ENCODE results near the gene ITGA11. TPM values are rescaled to one million over a fixed set of nuclear protein-coding genes. Genes with fewer than 3 reads are reported as not detected.

ITGA11 gene
- total and polyA plus RNA-seq, 8 donors, result 0.08 to 12.1 (median 2.0) TPM

DNA sequence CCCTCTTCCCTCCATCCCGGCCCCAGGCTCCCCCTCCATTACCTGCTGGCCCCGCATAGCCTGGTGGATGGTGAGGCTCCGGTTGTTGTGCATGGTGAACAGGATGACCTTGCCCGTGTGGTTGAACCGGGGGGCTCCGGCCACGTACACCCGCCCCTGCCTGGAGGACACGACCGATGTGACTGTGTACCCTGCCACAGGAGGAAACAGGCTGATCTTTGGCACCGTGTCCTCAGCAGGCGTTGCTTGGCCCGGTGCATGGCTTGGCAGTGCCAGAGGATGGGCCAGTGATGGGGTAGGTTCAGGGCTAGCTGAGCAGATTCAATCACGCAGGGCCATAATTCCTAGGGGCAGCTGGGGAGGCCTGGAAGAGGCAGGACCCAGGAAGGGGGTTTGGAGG, 96.3 kb downstream of the ITGA11 start:
- no peak overlapping the region for H3K27ac ChIP-seq
- no peaks in the 10 kb centered on the region for H3K27me3 ChIP-seq
- peaks cover 0 to 13% (median under 1%) of the 10 kb centered on the region in 4 donors for H3K4me1 ChIP-seq
- no peak overlapping the region for H3K4me3 ChIP-seq
- intact Hi-C loops (cut with DNase I; ENCODE audit: low total_unique reads), result no loop called here
- TF ChIP-seq, protein P1, sequence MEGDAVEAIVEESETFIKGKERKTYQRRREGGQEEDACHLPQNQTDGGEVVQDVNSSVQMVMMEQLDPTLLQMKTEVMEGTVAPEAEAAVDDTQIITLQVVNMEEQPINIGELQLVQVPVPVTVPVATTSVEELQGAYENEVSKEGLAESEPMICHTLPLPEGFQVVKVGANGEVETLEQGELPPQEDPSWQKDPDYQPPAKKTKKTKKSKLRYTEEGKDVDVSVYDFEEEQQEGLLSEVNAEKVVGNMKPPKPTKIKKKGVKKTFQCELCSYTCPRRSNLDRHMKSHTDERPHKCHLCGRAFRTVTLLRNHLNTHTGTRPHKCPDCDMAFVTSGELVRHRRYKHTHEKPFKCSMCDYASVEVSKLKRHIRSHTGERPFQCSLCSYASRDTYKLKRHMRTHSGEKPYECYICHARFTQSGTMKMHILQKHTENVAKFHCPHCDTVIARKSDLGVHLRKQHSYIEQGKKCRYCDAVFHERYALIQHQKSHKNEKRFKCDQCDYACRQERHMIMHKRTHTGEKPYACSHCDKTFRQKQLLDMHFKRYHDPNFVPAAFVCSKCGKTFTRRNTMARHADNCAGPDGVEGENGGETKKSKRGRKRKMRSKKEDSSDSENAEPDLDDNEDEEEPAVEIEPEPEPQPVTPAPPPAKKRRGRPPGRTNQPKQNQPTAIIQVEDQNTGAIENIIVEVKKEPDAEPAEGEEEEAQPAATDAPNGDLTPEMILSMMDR (IDR thresholded peaks at IDR 0.05), result no peak
- no peak for TF ChIP-seq POLR2AphosphoS5 (IDR thresholded peaks at IDR 0.05)
- TF ChIP-seq POLR2A (IDR thresholded peaks at IDR 0.05), result no peak
- TF ChIP-seq EP300 (IDR thresholded peaks at IDR 0.05), result no peak
- WGBS, 5 donors, result 72 to 90% (median 84%) methylated on average over 9 to 14 of the region's 14 CpGs
- H3K36me3 ChIP-seq, result no peaks in the 10 kb centered on the region
- no peaks in the 10 kb centered on the region for H3K9me3 ChIP-seq
- no peak for DNase-seq

DNA sequence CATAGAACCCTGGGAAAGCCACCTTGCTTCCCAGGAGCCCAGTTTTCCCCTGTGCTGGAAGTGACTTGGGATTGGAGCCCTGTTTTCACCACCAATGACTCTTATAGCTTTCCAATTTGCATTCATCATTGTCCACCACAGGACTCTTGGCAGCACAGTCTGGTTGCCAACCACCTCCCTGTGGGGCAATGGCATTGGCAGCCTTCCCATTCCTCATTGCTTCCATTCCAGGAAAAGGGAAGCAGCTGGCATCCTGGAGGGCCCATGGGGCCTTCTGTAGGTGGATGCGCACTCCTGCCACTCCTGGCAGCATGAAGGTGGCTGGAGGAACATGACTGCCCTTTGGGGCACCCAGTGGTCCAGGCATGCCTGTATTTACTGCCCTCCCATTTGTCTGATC, 96.7 kb downstream of the ITGA11 start:
- Histone ChIP-seq H3K27ac (peak overlapping the region in 2 of 5 donors; percentile 37 to 42), H3K27me3 (no peaks in the 10 kb centered on the region), H3K36me3 (no peaks in the 10 kb centered on the region), H3K4me1 (peaks cover 0 to 13% (median 0%) of the 10 kb centered on the region in 4 donors), H3K4me3 (no peak overlapping the region), H3K9me3 (no peaks in the 10 kb centered on the region)
- peak in 1 of 3 donors; percentile 16 for TF ChIP-seq POLR2AphosphoS5 (IDR thresholded peaks at IDR 0.05)
- TF ChIP-seq, protein P1 (IDR thresholded peaks at IDR 0.05), result no peak
- TF ChIP-seq POLR2A (IDR thresholded peaks at IDR 0.05), result no peak
- no peak for TF ChIP-seq EP300 (IDR thresholded peaks at IDR 0.05)
- WGBS, 5 donors, result 60 to 100% (median 86%) methylated on average over 1 of the region's 1 CpG
- DNase-seq, result peak in 1 of 2 donors; percentile 30
- intact Hi-C loops (cut with DNase I; ENCODE audit: low total_unique reads), result no loop called here

DNA sequence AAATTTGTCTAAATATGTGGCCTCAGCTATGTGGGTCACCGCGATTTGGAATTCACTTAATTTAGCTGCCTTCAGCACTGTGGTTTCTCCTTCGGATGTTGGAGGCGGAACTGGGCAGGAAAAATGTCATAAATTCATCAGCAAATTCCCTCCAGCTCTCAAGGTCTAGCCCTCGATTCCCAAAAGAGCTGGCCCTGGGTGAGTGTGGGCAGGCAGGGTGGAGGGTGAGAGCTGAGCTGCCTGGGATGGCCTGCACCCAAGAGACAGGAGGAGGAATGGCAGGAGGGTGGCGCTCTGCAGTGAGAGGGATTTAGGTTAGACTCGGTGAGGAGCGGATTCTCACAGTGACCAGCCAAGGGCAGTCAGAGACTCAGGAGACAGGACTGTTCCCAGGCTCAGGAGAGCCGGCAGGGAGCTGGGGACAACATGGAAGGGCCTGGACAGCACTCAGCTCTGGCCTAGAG, 97.3 kb downstream of the ITGA11 start:
- 56 to 80% (median 68%) methylated on average over 9 of the region's 9 CpGs for WGBS, 5 donors
- no peak overlapping the region for H3K4me3 ChIP-seq
- DNase-seq, result no peak

DNA sequence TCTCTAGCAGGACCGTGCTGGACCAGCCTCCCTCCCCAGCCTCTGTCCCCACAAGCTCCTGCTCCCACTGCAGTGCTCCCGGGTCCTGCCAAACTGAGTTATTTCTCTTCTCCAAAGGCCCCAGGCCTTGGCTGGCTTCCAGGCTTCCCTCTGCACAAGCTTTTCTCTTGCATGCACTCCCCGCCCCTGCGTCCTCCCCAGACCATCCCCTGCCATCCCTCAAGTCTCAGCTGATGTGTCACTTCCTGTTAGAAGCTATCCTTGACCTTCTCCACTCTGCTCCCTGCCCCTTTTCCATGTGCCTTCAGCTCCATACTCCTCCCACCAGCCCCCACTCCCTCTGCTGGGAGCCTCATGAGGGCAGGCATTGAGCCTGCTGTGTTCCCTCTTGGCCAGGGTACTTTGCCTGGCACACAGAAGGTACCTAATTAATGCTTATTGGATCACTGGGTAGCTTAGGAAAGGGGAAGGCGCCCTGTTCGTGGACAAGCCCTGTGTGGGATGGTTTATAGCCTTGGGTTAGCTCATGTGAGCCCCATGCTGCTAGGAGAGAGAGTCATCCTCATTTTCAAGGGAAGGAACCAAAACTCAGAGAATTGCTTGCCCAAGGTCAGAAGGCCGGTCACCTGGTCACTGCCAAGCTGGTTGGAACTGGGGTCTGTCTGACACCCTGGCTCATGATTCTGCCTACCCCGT, 98.0 kb downstream of the ITGA11 start:
- no peaks in the 10 kb centered on the region for H3K27me3 ChIP-seq
- TF ChIP-seq EP300 (IDR thresholded peaks at IDR 0.05) (no peak), POLR2AphosphoS5 (IDR thresholded peaks at IDR 0.05) (no peak), POLR2A (IDR thresholded peaks at IDR 0.05) (no peak)
- TF ChIP-seq, protein P1 (IDR thresholded peaks at IDR 0.05), result no peak
- no peaks in the 10 kb centered on the region for H3K36me3 ChIP-seq
- intact Hi-C loops (cut with DNase I; ENCODE audit: low total_unique reads), result no loop called here
- H3K4me3 ChIP-seq, result no peak overlapping the region
- peak overlapping the region in 2 of 5 donors; percentile 37 to 42 for H3K27ac ChIP-seq
- 66 to 80% (median 72%) methylated on average over 8 of the region's 8 CpGs for WGBS, 5 donors
- no peaks in the 10 kb centered on the region for H3K9me3 ChIP-seq
- no peak for DNase-seq
- peaks cover 0 to 13% (median 0%) of the 10 kb centered on the region in 4 donors for H3K4me1 ChIP-seq

More for the DNA sequence above, 97.3 kb downstream of the ITGA11 start:
- Histone ChIP-seq H3K9me3 (no peaks in the 10 kb centered on the region), H3K4me1 (peaks cover 0 to 13% (median 0%) of the 10 kb centered on the region in 4 donors), H3K36me3 (no peaks in the 10 kb centered on the region), H3K27ac (peak overlapping the region in 2 of 5 donors; percentile 37 to 42), H3K27me3 (no peaks in the 10 kb centered on the region)
- intact Hi-C loops (cut with DNase I; ENCODE audit: low total_unique reads), result no loop called here
- no peak for TF ChIP-seq POLR2A (IDR thresholded peaks at IDR 0.05)
- TF ChIP-seq POLR2AphosphoS5 (IDR thresholded peaks at IDR 0.05), result no peak
- TF ChIP-seq EP300 (IDR thresholded peaks at IDR 0.05), result no peak
- TF ChIP-seq, protein P1 (IDR thresholded peaks at IDR 0.05), result no peak

Data from stomach (tissue), 9 donors.